HG03439 (cell line): ENCODE measurements around the gene OMD.
"Not testable (repeated sequence)": the region's sequence is repeated elsewhere in the genome, so short reads cannot be mapped to it uniquely, and the experiment has no call there.

Experiments used
- ATAC-seq: cut with Tn5 transposase; IDR thresholded peaks from one replicate; pipeline ENCODE4 v1.9.1; 2021; ENCODE audit warnings: mild to moderate bottlenecking, moderate library complexity; ENCODE audit not compliant: unreplicated experiment

OMD gene

DNA sequence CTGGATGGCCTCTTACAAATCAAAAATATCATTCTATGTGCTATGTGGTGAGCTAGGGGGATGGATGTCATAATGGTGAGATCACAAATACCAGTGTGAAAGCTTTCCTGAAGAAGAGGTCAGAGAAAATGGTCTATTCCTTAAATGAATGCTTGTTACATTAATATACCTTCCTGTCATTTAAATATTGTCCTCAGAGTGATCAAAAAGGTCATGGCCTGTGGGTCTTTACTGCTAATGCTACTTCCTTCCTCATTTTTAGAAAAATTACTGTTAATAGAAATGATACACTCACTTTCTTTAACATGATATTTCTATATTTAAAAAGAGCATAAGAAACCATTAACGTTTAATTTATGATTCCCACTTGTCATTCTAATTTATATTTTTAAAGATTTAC, 9.7 kb downstream of the OMD start:
- ATAC-seq = no peak

DNA sequence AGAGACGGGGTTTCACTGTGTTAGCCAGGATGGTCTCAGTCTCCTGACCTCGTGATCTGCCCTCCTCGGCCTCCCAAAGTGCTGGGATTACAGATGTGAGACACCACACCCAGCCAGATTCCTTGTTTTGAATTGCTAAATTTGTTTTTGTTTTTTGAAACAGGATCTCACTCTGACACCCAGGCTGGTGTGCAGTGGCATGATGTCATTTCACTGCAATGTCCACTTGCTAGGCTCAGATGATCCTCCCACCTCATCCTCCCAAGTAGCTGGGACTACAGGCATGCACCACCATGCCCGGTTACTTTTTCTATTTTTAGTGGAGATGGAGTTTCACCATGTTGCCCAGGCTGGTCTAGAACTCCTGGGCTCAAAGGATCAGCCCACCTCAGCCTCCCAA, 13.1 kb downstream of the OMD start:
- ATAC-seq = not testable (repeated sequence)

DNA sequence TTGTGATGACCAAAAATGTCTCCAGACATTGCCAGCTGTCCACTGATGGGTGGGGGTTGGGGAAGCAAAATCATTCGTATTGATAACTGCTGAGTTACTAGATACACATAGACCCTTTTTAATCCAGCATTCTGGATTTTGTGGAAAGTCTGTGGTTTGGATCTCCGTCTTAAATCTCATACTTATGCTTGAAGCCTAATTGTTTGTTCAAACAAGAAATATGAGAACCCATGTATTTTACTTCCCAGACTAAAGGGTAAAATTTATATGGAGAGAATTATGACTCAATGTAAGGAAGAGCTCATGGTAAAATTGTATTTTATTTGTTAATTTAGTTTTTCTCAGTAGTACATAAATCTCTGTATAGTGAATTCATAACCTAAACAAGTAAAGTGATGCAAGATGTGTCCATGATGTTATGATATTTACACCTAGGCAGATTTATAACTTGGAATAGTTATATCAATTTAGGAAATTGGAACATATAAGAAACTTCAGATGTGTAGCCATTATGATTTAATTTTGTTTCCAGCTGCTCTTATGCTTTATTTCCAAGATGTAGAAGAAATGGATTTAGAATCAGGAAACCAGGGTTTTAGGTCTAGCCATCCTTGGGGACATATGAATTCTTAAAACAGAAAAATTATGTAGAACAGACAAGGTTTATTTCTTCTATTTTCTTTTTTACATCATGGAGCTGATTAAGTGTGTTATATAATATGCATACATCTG, 15.4 kb downstream of the OMD start:
- ATAC-seq = no peak

DNA sequence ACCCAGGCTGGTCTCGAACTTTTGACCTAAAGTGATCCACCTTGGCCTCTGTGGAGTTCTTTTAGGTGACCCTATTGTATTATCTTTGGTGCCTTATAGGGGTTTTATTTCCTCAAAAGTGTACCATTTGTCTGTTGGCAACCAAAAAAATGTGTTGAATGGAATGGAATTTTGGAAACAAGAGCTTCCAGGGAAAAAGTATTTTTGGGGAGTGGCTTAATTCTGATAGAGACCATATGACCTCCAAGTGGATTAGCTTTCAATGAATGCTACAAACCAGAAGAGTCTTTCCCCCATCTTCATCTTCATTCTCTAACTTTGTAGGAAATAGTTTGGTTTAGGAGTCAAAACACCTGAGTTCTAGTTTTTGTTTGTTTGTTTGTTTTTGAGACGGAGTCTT, 16.5 kb downstream of the OMD start:
- ATAC-seq = no peak

DNA sequence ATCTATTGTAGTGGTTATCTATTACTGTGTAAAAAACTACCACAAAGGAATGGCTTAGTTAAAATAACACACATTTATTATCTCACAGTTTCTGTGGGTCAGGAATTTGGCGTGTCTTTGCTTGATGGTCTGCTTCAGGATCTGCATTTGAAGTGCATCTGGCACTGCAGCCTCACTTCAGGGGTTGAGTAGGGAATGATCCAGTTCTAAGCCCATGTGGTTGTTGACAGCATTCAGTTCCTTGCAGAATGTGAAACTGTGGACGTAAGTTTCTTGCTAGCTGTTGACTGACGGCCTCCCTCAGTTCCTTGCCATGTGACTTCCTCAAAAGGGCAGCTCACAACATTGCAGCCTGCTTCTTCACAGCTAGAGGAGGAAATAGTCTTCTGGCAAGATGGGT, 17.8 kb downstream of the OMD start:
- ATAC-seq = no peak

DNA sequence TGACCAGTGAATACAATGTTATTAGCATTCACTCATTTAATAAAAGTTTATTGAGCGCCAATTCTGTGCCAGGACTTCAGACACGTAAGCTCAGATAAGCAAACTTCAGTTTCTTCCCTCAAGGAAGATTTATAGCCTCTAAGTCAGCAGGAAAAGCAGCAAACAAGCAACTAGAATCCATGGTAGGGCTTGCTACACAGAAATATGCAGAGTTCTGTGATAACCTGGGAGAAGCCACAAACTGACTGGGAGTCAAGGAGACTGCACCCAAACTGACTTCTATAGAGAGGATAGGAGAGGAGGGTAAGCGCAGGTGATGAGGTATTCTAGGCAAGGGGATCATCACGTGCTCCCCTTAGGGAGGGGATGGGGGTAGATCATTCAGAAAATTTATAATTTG, 18.5 kb downstream of the OMD start:
- no peak for ATAC-seq

DNA sequence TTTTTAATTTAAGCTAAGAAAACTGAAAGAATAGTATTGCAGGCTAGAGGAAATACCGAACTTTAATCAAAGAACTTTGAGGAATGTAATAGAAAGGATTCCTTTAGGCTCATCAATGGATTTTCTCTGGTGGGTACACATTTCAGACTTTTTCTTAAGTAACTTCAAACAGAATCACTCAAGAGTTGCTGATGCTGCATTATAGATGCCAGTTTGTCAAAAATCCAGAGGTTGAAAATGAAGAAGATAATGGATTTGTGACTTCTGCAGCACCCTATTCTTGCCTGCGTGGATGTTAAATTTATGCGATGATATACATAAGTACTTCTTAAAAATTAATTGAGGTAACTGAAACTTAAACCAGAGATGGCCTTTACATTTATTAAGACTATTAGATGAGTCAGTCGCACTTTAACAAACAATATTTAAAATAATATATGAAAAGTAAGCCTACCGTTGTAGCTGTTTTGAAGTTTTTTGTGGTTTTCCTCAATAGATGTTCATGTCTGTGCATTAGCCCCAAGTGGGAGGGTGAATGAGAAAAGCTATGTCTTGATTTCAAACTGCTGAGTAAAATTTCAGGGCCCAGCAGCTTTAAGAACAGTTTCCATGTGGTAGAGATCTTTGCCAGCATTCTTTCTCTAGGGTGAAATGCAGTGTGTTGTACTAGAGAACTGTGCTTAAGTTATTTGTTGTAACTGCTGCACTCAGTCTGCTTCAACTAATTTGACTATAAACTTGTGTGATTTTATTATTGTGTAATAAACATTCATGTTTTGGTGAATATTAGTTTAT, 20.0 kb downstream of the OMD start, which contains the start of gene OGN:
OGN (minus strand) TSS at position 537 of the 795 bp plus-strand sequence. CDS start 1,171 bp downstream, outside the sequence.
- no peak for ATAC-seq

DNA sequence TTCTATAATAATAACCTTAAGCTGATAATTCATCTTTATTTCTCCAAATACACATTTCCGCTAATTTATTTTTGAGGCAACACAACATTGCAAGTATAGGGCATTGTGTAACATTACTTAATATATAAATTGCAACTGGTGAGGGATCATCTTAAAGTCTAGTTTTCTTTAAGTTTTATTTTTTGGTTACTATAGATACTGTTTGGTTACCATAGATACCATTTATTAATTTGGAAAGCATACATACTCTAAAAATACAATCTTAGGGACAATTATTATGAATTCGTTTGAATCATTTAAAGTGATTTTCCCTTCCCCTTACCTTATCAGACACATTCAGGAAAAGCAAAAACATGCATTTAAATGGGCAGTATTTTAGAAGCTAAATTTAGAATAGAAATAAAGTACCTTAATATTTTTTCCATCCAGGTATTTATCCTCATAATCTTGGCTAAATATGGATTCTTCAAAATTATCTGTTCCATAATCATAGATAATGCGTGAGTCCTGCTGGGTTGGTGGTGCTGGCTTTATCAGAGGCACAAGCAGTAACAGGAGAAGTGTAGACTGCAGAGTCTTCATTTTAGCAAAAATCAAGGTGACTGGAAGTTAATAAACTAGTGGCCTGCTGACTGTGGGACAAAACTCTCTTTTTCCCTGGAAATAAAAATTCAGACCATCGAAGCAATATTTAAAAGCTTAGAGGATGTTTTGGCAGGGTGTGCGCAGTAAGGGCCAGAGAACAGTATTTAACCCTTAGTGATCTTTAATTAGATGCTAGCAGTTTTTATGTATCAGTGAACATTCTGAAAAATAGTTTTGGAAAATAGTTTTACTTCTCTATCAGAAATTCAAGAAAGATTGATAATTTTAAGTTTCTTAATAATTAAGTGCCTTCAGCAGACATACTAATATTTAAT, 21.2 kb downstream of the OMD start:
- ATAC-seq = no peak

DNA sequence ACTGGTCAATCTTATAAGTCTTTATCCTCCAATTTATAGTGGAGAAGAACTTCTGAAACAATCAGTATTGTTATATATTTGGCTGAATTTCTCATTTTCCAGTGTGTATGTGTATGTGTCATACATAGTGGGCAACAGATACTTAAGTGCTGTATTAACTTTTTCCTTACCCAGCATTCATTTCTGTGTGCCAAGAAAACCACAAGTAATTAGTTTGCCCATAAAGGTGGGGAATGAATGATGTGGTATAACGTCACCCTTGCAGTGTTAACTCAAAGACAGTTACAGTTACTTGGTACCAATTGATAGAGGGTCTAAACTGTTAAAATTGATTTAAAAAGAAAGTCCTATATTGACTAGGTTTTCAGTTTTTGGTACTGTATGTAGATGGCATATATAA, 21.9 kb downstream of the OMD start:
- no peak for ATAC-seq

DNA sequence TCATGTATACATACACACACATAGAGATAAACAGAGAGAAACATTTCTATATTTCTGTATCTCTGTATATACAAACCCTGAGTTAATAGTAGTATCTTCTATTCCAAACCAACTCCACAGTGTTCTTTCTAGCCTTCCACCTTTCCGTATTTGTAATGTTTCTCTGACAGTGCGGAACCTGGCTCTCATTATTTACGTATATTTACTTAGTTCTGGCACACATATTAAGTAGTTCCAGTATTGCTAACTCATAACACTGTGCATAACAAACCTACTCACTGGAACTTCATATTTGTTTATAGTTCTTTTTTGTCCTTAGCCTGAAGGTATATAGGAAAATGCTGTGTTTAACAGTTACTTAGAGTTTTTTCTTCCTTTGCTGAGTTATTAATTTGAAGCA, 26.4 kb downstream of the OMD start:
- ATAC-seq = no peak

DNA sequence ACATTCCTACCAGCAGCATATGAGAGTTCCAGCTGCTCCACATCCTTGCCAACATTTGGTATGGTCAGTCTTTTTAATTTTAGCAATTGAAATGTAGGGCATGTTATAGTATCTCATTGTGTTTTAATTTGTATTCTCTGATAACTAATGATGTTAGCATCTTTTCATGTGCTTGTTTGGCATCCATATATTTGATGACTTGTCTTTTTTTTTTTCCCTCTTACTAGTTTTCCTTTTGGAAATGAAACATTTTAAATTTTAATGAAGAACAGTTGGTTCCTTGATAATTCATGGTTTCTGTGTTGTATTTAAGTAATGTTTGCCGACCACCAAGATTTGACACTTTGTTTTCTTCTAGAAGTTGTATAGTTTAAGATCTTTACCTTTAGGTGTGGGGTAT, 28.7 kb downstream of the OMD start:
- no peak for ATAC-seq

DNA sequence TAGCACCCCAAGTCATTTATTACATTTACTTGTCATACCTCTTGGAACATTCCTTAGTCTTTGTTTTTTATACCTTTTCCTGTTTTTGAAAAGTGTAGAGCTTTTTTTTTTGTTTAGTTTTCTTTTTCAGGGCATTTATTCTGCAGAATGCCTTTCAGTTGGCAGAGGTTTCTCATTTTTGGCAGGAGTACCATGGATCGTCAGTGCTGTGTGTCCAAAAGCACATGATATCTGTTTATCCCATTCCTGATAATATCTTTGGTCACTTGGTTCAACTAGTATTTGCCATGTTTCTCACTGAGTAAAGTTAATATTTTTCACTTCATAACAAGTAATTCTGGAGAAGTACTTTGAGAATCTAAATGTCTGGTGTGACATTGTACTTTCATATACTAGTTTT, 30.6 kb downstream of the OMD start:
- ATAC-seq = no peak

DNA sequence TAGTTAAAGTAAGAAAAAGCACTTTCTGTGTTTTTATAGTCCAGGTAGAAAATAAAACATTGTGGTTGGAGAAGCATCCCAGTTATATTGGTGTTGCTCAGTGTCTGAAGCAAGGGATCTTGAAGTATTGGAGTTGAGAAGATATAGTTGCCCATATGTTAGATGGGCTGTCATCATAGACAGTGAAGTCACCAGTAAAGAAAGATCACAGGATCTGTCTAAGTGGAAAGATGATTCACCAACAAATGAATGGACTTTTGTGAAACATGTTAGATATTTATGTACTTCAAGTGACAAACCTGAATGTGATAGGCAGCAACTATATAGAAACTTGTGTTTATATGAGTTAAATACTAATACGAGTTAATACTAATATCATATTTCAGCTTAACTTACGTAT, 31.6 kb downstream of the OMD start:
- no peak for ATAC-seq

DNA sequence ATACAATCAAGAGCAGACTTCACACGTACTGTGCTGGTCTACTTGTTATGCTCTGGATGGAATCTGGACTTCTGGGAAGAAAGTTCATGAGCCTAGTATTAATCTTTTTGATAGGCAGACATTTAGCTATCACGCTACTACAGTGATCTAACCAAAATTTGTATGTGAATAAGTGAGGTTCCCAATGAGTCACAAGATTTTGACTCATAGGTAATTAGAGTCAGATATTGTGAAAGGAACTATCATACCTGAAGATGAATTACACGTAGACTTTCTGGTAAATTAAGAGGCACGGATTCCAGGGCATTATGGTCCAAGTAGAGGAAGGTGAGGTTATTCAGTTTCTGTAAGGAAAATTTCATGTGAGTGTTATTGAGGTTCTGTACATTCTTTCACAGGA, 38.3 kb downstream of the OMD start:
- ATAC-seq = no peak

DNA sequence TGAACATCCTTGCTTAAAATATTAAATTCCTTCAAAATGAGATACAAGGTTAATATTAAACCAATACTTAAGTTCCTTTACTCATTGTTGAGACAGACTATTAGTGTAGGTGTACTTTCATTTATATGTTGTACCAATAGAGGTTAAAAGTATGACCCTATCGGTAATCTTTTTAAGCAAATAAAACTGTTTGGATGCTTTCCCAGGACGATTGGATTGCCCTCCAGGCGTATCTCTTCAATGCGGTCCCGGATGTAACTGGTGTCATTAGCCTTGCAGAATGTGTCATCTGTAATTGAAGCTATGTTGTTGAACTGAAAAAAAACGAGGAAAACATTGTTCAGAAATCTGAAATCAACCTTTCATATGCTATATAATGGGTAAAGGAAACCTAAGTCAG, 38.8 kb downstream of the OMD start:
- ATAC-seq = no peak

DNA sequence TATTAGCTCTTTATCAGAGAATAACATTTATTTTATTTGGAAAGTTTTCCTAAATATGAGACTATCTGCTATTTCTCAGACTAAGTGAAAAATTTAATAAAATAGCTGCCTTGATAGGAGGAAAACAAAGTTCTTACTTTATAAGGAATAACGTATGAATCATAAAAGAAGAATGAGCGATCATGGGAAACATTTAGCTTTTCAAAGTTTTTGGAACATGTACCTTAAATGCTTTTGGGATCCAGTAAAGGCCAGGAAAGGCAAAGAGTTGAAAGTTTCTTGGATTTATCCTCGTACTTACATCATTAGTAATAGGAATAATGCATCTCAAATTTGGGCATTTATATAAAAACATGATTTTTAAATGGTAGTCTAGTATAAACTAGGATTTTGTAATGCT, 39.3 kb downstream of the OMD start:
- ATAC-seq = no peak

DNA sequence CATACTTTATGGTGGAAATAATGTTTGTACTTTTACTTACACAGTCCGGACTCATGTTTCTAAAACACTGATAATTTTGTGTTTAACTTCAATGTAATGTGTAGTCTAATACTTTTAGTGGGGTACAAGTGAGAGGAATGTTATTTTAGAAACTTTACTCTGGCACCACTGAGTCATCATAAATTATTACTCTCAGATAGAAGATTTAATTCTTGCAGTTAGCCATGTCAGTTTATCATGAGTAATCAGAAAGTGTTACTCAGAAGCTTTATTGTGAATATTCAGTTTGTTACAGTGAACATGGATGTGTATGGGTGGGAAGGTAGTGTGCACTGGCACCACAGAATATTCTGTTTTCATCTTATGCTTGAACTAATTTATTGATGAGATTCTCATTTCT, 39.9 kb downstream of the OMD start:
- ATAC-seq = no peak

DNA sequence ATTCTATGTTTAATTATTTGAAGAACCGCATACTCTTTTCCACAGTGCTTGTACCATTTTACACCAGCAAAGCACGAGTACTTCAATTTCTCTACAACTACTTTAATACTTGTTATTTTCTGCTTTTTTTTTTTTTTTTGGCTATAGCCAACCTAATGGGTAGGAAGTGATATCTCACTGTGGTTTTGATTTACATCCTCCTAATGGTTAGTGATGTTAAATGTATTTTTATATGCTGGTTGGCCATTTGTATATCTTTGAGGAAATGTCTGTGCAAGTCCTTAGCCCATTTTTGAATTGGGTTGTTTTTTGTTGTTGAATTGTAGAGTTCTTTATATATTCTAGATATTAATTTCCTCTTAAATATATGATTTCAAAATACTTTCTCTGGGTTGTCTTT, 42.5 kb downstream of the OMD start:
- ATAC-seq = no peak

DNA sequence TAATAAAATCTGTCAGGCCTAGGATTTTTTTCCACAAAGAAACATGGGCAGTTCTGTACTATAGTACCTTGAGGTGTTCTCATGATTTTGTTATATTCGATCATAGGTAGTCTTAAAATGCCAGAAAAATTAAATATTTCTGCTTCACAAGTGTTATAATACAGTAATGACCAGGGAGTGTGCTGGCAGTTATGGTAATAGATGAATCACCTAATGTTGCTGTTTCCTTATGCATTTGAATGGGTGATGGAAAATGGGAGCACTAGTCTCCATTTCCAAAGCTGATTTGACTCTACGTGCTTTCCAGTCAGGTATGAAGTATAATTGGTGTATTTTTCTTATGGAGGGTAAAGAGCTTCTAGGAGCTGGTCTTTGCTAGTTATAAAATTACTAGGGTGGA, 43.7 kb downstream of the OMD start:
- ATAC-seq = no peak

DNA sequence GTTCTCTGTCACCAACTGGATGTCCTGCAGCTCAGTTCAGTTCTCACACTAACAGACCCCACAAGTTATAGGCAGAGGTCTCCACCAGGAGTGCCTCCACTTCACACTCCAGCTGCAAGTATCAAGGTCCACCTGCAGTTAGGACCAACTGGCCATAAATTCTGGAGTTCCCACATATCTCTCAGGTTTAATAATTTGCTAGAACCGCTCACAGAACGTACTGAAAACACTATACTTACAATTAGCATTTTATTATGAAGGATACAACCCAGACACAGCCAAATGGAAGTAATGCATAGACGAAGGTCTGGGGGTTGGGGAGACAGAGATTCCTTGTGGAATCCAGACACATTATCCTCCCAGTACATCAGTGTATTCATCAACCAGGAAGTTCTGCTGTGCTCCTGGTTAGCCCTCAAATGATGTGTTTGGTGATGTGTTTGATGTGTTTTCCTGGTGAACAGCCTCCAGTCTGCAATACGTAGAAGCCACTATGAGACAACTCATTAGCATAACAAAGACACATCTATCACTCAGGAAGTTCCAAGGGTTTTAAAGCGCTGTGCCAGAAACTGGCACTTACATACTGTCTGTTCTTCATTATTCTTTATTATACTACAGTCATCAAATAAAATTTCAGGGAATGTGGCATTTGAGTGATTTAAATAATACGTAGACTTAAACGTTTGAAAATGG, 45.3 kb downstream of the OMD start:
- no peak for ATAC-seq

DNA sequence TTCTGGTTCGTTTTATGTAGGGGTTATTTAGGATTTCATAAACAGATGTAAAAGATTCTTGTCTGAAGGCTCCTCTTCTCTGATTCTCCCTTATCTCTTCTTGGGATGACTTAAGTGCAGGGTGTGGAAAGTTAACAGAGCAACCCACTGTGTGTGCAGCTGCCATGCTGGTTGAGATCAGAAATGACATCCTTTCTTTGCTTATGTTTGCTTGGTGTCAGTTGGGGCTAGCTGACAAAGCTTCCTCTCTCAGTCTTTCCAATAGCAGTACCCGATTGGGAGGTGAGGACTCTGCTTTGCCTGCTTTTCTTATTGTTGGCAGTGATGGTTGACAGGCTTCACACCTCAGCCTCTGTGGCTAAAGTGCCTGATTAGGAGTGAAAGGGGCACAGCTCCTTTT, 46.4 kb downstream of the OMD start:
- ATAC-seq = no peak
